GM19455 (cell line): ENCODE data around the gene NCAM2.

Experiments used
- ATAC-seq: cut with Tn5 transposase; IDR thresholded peaks from one replicate; pipeline ENCODE4 v1.9.1; 2021; ENCODE audit not compliant: unreplicated experiment

The NCAM2 gene

GRCh38 chr21:21406921-21407320 is 408.7 kb downstream of the NCAM2 start:
- ATAC-seq = no peak

DNA sequence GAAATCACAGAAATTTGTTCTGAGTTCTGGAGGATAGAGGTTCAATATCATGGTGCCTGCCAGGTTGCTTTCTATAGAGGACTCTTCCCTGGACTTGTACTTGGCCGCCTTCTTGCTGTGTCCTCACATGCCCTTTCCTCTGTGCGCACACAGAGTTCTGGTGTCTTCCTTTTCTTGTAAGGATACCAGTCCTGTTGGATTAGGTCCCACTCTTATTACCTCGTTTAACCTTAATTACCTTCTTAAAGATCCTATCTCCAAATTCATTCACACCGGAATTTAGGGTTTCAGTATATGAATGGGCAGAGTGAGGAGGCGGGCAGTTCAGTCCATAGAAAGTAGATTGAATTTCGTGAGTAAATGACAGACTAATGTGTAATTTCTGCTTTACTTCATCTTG is 413.9 kb downstream of the NCAM2 start:
- ATAC-seq = no peak

GRCh38 chr21:21415741-21416140 is 417.5 kb downstream of the NCAM2 start:
- no peak for ATAC-seq

GRCh38 chr21:21434944-21435343 is 436.7 kb downstream of the NCAM2 start:
- no peak for ATAC-seq

GRCh38 chr21:21436012-21436534 is 437.9 kb downstream of the NCAM2 start:
- ATAC-seq = no peak

- ATAC-seq = no peak
Measured at GRCh38 chr21:21439761-21440160, 441.6 kb downstream of the NCAM2 start.

DNA sequence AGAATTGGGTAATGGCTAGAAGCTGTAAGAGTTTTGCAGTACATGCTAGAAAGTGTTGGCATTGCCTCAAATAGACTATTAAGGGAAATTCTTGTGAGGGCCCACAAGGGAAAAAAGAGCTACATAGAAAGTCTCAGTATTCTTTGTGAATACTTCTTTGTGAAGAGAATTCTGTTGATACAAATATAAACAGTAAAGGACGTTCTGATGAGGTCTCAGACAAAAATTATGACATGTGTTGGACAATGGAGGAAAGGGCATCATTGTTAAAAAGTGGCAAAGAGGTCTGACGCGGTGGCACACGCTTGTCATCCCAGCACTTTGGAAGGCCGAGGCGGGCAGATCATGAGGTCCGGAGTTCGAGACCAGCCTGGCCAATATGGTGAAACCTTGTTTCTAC is 458.9 kb downstream of the NCAM2 start:
- no peak for ATAC-seq

GRCh38 chr21:21458124-21458631 is 460.0 kb downstream of the NCAM2 start:
- ATAC-seq = no peak

DNA sequence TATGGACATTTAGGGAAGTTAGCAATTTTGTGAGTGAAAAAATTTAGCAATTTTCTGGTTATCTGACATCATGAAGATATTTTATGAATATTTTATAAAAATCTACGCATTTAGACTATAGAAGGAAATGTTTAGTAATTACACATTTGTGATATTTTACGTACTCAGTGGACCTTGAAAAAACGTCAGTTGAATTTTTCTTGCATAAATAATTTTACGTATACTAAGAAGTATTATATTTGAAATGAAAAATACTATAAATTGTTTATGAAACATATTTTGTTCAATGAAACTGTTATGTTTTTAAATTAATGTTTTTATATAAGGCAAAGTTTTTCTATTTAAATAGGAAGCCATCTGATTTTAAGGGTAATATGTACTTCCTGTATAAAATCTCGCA is 462.8 kb downstream of the NCAM2 start:
- no peak for ATAC-seq

GRCh38 chr21:21463456-21463855 is 465.2 kb downstream of the NCAM2 start:
- no peak for ATAC-seq

- ATAC-seq = no peak
Measured at GRCh38 chr21:21464684-21465083, 466.5 kb downstream of the NCAM2 start.

DNA sequence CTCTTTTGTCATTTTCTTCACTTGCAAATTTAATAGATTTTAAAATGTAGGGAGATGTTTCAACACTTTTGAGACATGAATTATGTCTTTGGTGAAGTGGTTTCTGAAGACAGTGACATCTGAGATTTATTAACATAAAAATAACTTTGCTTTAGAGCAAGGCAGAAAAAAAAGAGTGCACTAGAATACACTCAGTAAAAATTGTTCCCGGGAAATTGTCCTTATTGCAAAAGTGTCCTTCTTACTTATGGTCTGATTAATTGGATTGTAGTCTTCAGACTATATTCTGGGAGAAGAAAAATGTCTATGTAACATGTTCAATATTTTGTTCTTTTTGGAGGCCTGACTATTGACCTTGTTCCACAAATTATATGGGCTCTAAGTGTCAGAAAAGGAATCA is 468.5 kb downstream of the NCAM2 start:
- no peak for ATAC-seq

DNA sequence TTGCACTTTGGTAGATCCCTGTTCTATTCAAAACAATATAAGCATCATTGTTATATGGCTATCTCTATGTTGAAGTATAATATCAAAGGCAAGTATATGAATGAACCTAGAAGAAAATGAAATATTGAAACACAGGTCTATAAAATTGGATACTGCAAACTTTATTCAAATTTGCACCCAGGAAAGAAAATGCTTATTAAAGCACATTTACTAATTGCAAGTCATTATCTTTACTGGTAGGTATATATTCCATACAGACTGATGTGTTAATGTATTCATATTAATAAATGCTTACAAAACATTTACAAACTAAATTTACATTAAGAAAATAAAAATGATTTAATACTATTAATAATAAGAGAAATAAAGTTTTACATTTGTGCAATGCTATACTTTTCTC is 469.8 kb downstream of the NCAM2 start:
- ATAC-seq = no peak

DNA sequence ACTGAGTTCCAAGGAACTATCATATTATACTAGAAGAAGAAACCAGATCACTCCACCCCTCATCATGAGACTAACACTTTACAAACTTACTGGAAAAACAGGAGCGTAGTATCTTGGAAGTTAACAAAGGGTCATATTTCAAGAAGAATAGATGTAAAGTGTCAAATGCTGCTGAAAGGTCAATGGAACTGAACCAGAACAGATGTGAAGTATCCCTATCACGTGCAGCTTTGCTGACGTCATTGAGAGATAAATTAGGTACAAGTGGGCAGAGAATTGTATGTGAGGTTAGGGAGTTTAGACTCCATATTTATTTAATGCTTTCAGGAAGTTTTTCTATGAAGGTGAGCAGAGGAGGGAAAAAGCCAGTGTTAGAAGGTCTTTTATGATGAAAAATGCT is 483.0 kb downstream of the NCAM2 start:
- no peak for ATAC-seq

GRCh38 chr21:21508859-21509258 is 510.6 kb downstream of the NCAM2 start:
- ATAC-seq = no peak

DNA sequence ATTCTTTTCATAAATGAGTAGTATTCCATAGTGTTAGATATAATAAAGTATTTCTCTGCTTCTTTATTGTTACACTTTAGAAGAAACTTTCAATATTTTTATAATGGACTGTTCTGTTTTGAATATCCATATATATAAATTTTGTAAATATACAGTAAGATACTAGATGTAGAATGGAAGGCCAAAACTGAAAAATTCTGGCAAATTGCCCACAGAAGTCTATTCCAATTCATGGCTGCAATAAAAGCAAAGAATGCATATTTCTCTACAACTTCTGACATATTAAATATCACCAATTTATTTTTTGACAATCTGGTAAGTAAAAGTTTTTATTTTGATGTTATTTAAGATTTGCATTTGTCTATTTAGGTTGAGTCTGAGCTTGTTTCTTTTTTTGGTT is 532.5 kb downstream of the NCAM2 start:
- no peak for ATAC-seq

DNA sequence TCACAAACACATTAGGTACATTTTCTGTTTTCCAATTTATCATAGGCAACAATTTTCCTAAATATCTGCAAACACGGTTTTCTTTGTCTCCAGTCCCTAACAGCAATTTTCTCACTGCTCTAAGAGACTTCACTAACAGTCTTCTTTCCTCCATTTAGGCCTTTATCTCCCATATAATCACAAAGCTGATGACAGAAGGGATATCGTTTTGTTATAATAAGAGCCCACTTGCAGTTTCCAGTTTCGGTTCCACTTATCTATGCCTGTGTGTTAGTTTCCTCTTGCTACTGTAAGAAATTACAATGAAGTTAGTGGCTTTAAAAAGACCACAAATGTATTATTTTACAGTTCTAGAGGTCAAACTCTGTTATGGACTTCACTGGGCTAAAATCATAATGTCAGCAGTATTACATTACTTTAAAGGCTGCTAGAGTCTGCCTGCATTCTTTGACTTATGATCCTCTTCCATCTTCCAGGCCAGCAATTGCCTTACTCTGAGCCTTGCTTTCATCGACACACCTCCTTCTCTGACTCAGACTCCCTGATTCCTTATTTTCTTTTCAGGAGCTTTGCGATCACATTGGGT is 549.3 kb downstream of the NCAM2 start:
- ATAC-seq = no peak

- no peak for ATAC-seq
Measured at GRCh38 chr21:21559285-21560045, 561.3 kb downstream of the NCAM2 start.
